Right lung (tissue), 5 donors: ENCODE results near the gene FBXO34. TPM values are rescaled to one million over a fixed set of nuclear protein-coding genes. Genes with fewer than 3 reads are reported as not detected.
"Not testable (repeated sequence)": the region's sequence is repeated elsewhere in the genome, so short reads cannot be mapped to it uniquely, and the experiment has no call there.

Experiments used
- DNase-seq, 2 donors: peaks; one replicate each; pipeline ENCODE4 v3.0.0-alpha.2; 2013
- polyA plus RNA-seq, 5 donors: library from polyadenylated mRNA; unstranded; fragments of 120-200 nt; gene quantifications; one replicate each; pipeline versions ENCODE4 v1.2.1 to v1.2.3, GENCODE V29; 2013; ENCODE audit warnings: inconsistent platforms in 1 of 5, low replicate concordance in 1 of 5; ENCODE audit not compliant: insufficient read length in 5 of 5, insufficient read depth in 1 of 5

Gene FBXO34
- polyA plus RNA-seq, 5 donors = 28.1 to 43.2 (median 36.9) TPM

DNA sequence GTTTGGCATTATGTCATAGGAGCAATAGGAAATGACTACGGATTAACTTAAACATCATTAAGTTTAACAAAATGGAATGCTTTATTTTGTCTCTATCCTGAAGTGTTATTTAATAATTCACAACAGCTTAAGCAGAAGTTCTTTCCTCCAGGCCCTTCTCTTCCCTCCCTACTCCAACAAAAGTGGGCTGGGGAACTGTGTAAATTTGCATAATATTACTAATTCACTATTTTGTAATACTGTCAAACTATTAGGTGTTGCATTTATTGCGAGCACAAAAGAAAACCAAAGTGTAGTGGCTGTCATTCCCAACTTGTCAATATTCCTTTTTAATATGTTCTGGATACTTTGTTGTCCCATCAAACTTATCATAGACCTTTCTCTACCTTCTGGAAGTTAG is 70.6 kb downstream of the FBXO34 start:
- DNase-seq = no peak

DNA sequence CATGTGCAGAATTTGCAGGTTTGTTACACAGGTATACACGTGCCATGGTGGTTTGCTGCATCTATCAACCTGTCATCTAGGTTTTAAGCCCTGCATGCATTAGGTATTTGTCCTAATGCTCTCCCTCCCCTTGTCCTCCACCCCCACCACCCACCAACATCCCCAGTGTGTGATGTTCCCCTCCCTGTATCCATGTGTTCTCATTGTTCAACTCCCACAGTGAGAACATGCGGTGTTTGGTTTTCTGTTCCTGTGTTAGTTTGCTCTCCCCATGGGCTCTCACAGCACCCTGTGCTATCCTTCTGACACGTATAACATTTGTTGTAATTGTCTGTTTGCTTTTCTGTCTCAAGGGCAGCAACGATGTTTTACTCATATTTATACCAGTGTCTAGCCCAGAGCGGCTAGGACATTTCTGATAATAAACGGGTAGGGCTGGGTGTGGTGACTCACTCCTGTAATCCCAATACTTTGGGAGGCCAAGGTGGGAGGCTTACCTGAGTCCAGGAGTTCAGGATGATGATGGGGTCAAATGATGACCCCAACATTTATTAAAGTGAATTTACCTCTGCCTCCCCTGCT is 73.5 kb downstream of the FBXO34 start:
- not testable (repeated sequence) for DNase-seq

DNA sequence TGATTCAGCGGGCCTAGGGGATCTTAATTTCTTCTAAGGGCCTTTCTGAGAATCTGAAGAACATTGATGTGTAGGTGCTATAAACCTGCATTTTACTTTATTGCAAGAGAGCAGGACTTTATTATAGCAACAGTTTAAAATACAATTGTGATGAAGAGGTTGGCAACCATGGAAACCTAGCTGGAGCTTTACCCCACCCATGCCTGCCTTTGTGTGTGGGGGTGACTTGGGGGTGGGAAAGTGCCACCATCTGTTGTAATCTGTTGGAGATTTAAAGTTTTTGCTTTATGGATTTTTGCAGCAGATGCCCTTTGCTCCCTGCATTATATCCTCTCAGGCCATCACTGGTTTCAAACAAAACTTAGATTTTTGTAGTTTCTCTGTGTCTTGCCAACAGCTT is 75.8 kb downstream of the FBXO34 start:
- DNase-seq = no peak

DNA sequence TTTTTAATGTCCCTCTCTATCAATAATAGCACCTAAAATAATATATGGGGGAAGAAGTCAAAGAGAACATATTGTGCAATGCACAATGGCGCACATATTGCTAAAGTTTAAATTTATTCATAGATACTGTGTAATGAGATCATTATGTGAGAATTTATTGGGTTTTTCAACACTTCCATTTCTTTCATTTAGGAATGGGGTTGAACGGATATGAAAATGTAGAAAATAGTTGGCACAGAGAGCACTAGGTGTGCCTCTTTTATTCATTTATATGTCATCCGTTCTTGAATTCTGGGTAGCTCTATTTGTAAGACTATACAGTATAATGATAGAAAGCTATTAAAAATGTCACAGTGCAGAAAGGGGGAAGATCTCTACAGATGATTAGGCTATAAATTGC is 76.5 kb downstream of the FBXO34 start:
- DNase-seq = no peak

DNA sequence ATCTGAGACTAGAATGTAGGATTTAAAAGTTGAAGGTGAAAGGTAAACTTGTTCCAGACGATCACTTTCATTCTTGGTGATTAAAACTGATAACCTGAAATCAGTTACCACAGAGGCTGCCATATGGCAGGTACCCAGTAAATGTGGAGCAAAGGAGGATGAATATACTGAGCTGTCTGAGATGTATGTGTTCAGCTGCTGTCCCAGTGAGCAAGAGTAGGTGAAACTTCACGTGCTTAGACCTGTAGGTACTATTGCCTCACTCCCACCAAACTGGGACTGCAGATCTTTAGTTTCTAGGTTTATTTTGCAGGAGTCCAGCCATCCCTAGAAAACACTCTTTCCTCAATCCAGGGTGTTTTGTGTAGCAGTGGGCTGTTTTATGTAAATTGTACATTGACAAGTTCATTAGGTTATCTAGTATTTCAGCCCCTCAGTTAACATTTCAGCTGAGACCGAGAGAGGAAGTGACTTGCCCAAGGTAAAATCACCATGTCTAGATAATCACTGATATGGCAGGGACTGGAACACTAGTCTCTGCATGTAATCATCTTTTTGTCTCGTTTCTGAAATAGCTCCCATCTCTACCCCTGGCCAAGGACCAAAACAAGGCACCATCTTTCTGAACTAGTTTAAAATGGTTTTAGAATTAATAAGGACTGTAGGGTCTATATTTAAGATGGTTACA is 77.7 kb downstream of the FBXO34 start:
- DNase-seq = no peak

DNA sequence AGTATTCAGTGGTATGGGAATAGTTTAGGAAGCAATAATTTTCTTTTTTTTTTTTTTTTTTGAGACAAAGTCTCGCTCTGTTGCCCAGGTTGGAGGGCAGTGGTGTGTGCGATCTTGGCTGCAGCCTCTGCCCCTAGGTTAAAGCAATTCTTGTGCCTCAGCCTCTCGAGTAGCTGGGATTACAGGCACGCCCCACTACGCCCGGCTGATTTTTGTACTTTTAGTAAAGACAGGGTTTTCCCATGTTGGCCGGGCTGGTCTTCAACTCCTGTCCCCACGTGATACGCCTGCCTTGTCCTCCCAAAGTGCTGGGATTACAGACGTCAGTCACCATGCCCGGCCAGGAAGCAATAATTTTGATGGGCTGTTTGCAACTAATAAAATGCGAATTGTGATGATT is 78.3 kb downstream of the FBXO34 start:
- DNase-seq = no peak

DNA sequence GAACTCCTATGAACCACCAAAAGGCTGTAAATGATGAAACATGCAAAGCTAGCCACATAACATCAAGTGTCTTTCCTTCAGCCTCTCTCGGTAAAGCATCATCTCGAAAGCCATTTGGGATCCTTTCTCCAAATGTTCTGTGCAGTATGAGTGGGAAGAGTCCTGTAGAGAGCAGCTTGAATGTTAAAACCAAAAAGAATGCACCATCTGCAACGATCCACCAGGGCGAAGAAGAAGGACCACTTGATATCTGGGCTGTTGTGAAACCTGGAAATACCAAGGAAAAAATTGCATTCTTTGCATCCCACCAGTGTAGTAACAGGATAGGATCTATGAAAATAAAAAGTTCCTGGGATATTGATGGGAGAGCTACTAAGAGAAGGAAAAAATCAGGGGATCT is 79.2 kb downstream of the FBXO34 start:
- DNase-seq = no peak

DNA sequence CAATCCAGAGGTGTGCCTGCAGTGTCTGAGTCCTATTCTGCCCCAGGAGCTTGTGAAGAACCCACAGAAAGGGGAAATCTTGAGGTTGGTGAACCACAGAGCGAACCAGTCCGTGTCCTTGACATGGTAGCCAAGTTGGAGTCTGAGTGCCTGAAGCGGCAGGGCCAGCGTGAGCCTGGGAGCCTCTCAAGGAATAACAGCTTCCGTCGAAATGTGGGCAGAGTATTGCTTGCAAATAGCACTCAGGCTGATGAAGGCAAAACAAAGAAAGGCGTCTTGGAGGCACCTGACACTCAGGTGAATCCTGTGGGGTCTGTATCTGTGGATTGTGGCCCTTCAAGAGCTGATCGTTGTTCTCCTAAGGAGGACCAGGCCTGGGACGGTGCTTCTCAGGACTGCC is 79.9 kb downstream of the FBXO34 start:
- no peak for DNase-seq

DNA sequence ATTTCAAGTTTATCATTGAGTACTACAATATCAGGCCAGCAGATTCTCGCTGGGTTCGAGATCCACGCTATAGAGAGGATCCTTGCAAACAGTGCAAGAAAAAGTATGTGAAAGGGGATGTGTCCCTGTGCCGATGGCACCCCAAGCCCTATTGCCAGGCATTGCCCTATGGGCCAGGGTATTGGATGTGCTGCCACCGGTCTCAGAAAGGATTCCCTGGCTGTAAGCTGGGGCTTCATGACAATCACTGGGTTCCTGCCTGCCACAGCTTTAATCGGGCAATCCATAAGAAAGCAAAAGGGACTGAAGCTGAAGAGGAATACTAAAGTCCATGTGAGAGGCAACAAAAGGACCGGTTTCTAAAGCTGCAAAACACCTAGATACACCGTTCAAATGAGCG is 81.0 kb downstream of the FBXO34 start:
- DNase-seq = no peak

DNA sequence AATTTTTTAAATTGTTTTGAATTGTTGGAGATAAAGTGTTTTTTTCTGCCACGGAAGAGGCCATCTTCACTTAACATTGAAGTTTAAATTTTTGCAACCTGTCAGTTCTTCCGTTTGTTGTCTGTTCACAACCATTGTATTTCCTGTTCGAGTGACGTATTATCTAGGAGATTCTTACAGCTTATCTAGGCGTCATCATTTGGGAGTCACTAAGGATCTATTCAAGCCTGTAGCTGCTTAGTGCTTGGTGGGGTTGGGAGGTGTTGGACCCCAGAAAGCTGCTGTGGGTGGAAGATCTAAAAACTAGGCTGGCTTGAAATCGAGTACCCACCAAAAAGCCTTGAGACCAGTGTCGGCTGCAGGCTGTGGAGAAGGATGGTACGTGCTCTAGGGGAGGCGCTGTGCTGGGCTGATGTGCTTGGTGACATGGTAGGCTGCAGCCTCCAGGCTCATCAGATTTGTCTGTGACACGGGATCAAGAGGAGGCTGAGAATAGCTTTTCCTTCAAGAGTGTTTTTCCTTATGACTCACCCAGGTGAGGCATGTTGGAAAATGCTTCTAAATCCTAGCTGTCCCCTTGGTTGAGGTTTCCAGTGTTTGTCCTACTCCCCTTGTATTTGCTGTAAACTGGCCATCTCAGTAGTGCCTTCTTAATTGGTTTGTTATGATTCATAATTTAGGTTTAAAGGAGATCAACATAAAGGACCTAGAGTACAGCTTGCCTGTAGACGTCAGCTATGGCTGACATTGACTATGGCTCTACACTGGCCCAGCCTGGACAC is 82.7 kb downstream of the FBXO34 start:
- no peak for DNase-seq

DNA sequence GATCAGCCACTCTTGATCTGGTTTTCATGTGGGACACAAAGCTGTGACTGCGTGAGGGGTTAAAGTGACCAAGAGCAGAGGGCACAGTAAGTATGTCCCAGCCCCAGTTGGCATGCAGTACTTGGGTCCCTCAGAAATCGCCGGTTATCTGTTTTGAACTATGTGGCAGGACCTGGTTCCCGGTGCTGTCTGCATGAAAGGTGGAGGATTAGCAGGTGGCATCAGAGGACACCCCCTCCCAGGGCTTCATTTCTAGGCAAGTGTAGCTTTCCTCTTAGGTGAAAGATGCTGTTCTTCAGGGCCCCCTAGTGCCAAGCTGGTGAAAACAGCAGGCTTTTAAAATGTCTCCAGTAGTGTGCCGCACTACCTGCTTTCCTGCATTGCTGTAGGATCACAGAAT is 83.3 kb downstream of the FBXO34 start:
- no peak for DNase-seq

DNA sequence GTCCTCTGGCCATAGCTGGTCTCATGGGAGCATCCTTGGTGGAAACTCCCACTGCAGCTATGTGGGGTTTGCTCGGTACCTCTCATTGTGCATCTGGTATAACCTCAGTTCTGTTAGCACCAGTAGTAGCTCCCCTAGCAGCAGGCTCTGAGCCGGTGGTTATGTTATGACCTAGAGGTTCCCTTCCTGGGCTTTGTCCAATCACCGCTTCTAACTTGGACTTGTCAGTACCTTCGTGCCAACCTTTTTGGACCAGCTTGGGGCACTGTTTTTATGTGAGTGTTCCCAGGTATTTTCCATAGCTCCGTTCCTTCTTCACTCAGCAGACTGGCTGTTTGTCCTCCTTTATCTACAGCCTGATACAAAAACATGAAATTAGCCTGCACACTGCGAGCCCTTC is 84.7 kb downstream of the FBXO34 start:
- no peak for DNase-seq

DNA sequence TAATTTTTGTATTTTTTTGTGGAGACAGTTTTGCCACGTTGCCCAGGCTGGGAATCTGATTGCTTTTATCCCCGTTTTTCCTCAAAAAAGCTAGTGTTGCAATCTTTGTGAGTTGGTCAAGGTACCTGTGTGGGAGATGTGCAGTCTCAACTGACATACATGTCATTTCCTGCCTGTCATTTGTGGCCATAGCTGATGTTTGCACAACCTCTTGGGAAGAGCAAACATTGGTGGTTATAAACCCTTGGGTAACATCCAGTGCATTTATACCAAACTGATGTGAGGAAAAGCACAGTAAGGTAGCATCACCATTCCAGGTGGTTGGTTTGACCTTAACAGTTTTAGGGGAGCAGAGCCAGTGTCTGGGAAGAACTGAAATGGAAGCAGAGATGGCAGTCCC is 85.7 kb downstream of the FBXO34 start:
- DNase-seq = no peak

DNA sequence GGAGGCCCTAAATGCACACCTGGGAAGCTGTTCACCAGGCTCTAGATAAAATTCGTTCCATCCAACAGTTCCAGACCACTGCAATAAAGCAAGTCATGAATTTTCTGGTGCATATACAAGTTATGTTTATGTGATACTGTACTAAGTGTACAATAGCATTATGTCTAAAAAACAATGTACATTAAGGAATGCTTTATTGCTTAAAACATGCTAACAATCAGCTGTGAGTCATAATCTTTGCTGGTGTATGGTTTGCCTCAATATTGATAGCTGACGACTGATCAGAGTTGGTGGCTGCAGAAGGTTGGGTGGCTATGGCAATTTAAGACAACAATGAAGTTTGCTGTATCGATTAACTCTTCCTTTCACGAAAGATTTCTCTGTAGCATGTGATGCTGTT is 88.1 kb downstream of the FBXO34 start:
- no peak for DNase-seq

DNA sequence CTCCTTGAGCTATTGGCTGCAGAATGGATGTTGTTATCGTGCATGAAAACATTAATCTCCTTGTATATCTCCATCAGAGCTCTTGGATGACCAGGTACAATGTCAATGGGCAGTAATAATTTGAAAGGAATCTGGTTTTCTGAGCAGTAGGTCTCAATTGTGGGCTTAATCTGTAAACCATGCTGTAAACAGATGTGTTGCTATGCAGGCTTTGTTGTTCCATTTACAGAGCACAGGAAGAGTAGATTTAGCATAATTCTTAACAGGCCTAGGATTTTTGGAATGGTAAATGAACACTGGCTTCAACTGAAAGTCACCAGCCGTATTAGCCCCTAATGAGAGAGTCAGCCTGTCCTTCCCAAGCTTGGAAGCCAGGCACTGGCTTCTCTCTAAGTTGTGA is 90.0 kb downstream of the FBXO34 start:
- no peak for DNase-seq

DNA sequence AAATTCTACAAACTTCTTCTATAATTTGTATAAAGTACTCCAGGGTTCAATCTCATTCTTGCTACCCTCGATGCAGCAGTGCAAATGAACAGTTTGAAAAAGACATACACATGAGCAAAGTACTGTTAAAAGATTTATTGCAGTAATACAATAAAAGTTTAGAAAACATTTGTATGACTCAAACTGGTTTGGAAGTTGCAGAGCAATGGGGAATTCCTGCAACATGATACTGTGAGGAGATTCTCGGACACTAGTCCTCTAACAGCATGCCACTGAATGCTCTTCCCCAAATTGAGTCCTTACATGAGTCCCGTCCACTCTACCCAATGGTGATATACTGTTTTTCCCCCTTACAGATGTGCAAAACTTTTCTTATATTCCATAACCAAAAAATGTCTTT is 95.0 kb downstream of the FBXO34 start:
- DNase-seq = no peak

DNA sequence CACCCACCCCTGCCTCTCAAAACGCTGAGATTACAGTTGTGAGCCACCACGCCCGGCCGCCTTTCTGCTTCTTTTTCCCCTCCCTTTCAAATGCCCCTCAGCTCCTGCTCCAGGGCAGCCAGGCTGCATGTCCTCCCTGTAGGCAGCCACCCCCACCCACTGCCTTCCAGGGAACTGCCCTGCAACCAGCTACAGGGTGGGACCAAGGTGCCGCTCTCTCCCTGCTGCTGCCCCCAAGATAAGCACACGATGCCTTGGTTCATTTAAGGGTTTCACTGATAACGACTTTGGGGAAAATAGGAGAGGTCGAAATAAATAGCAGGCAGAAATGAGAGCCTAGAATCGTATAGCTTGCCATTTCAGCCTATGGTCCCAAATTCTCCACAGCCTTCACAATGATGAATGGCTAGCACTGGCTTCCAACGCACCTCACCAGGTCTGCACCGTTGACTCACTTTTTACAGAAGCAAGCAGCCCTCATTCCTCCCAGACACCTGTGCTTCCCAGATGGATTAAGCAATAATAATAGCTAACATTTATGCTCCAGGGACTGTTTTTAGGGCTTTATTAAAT is 99.7 kb downstream of the FBXO34 start:
- DNase-seq = no peak

DNA sequence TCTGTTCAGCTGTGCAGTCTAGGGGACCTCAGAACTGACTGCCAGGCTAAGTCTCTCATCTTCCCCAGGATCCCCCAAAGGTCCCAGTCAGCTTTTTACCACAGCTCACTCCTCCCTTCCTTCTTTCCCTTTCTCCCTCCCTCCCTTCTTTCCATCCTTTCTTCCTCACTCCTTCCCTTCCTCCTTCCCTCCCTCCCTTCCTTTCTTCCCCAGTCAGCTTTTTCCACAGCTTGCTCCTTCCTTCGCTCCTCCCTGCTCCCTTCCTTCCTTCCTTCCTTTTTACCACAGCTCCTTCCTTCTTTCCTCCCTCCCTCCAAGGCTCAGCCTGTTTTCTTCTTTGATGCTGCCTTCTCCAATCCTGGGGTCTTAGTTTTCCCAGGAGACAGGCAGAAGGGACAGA is 101.2 kb downstream of the FBXO34 start:
- no peak for DNase-seq

DNA sequence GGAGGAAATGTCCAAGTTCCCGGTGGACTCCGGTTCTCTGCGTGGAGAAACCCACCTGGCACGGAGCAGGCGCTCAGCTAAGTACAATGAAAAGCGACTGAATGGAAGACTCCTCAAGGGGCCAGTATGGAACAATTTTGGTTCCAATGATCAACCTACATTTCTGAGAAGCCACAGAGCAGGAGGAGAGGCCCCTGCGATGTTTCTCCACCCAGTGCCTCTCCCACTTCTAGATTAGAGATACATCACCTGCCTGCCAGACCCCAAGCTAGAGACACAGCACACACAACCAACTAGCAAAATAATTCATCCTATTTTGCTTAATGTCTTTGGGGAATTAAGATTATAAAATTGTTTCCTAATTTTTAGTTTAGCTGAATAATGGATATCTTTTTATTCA is 101.6 kb downstream of the FBXO34 start:
- DNase-seq = no peak

DNA sequence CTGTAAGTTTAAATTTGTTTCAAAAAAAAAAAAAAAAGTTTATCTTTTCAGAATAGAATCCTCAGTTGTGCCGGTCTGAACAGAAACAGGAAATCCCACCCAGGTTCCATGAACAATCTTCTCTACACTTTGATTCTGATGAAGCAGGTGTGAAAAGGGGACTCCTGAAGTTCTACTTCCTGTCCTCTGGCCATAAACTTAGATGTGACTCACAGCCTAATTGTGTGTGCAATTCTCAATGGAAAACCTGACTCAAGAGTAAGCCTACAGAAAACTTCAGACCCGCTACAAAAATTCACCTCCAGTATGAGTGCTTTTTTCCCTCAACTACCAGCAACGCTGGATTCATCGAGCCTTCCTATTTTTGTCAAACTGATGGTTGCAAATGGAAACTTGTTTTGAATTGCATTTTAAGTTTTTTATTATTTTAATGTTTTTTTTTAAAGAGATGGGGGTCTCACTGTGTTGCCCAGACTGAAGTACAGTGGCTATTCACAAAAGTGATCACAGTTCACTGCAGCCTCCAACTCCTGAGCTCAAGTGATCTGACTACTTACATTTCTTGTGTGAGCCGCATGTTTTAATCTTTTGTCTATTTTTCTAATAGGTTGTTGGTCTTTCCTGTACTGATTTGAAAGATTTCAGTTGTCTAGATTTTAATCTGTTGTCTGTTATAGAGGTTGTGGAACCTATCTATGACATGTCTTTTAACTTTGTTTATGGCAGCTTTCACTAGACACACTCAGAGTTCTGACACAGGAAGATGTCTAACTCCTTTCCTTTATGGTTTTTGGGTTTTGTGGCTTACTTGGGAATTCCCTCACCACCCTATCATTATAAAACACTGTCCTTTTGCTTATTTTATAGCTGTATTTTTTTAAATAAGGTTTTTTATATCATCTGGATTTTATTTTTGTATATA is 102.8 kb downstream of the FBXO34 start:
- no peak for DNase-seq

DNA sequence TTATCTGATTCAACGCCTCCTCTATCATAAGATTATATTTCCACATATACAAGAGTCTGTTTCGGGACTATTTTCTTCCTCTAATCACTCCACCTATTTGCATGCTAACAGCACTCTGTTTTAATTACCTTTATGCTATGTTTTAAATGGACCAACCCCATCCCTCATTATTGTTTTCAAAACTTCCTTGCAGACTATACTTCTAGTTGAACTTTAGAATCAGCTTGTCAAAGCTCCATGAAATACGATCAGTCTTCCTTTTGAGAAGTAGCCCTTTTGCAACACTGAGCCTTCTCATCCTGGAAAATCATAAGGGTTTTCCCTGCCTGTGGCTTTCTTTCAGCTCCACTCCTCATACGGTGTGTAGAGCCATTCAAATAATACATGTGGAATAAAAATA is 103.5 kb downstream of the FBXO34 start:
- DNase-seq = no peak

DNA sequence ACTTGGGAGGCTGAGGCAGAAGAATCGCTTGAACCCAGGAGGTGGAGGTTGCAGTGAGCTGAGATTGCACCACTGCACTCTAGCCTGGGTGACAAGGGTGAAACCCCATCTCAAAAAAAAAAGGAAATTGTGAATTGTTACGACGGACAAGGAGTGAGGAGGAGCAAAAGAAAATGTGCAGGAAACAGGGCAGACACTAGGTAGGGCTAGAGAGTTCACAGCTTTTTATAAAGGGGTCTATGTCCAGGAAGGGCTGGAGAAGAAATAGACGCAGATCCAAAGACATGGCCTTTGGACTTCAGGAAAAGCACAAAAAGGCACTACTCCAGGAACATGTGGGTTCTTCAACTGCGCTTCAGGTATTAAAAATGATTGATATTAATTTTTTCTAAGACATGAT is 106.0 kb downstream of the FBXO34 start:
- DNase-seq = no peak
